ENCODE results near the gene CD82.

DNA sequence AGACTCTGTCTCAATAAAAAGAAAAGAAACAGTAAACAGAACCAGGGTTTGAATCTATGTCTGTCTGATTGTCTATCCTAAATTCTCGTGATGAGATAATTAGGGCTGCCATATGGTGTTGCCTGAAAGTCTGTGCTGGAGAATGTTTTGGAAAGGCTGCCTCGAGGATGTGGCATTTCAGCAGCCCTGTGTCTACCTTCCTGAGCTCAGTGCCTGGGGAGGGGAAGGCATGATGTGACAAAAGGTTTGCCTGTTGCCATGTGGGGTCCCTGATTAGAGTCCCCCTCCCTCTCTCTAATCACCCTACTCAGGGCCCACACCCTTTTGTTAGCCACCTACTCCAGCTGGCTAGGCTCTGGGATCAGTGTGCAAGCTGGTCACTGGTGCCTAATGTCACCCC is 15.2 kb downstream of the CD82 start:
- TF ChIP-seq, protein P1, sequence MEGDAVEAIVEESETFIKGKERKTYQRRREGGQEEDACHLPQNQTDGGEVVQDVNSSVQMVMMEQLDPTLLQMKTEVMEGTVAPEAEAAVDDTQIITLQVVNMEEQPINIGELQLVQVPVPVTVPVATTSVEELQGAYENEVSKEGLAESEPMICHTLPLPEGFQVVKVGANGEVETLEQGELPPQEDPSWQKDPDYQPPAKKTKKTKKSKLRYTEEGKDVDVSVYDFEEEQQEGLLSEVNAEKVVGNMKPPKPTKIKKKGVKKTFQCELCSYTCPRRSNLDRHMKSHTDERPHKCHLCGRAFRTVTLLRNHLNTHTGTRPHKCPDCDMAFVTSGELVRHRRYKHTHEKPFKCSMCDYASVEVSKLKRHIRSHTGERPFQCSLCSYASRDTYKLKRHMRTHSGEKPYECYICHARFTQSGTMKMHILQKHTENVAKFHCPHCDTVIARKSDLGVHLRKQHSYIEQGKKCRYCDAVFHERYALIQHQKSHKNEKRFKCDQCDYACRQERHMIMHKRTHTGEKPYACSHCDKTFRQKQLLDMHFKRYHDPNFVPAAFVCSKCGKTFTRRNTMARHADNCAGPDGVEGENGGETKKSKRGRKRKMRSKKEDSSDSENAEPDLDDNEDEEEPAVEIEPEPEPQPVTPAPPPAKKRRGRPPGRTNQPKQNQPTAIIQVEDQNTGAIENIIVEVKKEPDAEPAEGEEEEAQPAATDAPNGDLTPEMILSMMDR (IDR thresholded peaks at IDR 0.05) = no peak
- no peak for TF ChIP-seq EZH2 (IDR thresholded peaks at IDR 0.05)
- TF ChIP-seq EZH2phosphoT487 (IDR thresholded peaks at IDR 0.05) = no peak
